NCI-H82 treated with DMSO at 0.1 percent for 48 hours (cell line): ENCODE data around the gene RNLS.
A peak's percentile ranks its signal among the peaks of the same experiment; 100 is the strongest.

Source experiments
- DNase-seq: peaks from one replicate; lab custom pipeline; 2025; ENCODE audit not compliant: unreplicated experiment; lab: John Stamatoyannopoulos, UW

The RNLS gene

GRCh38 chr10:88553116-88553752 lies 29.9 kb downstream of the RNLS start:
- DNase-seq: peak; percentile 37

- no peak for DNase-seq
Measured at GRCh38 chr10:88551246-88551645, 31.9 kb downstream of the RNLS start.

- no peak for DNase-seq
Measured at GRCh38 chr10:88546497-88546896, 36.6 kb downstream of the RNLS start.

DNA sequence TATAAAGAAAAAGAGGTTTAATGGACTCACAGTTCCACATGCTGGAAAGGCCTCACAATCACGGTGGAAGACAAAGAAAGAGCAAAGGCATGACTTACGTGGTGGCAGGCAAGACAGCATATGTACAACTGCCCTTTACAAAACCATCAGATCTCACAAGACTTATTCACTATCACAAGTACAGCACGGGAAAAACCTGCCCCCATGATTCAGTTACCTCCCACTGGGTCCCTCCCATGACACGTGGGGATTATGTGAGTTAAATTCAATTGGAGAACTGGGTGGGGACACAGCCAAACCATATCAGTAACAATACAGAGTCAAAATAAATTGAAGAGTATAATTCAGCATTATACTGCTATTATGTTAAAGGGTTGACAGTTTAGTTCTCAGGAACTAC lies 37.8 kb downstream of the RNLS start:
- DNase-seq: no peak

DNA sequence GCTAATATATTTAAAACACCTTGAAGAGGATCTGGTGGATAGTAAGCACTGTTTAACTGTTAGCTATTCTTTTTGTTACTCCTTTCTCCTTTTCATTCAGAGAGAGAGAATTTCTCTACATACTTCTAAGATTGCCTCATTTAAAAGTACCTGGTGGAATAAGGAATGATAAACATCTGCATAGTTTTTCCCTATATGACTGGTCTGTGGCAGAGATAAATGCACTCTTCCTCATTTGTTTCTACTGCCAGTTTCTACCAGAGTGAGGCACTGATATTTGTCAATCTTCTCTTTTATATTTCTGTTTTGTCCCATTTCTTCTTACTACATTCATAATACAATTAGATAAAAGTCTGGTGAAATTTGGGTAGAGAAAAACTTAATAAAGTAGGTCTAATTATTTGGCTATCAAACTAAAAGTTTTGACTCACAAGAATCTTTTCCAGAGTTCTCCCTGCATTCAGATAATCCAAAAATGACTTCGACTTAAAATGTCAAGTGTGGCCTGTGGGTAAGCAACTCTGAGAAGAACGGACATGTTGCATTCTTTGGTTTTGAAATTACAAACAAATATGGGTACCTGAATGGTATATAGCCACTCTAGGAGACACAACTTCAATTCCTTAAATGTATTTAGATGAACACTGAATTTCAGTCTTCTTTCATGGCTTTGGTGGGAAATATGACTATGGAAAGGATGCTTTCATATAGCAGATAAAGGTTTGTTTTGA lies 38.8 kb downstream of the RNLS start:
- DNase-seq: no peak

DNA sequence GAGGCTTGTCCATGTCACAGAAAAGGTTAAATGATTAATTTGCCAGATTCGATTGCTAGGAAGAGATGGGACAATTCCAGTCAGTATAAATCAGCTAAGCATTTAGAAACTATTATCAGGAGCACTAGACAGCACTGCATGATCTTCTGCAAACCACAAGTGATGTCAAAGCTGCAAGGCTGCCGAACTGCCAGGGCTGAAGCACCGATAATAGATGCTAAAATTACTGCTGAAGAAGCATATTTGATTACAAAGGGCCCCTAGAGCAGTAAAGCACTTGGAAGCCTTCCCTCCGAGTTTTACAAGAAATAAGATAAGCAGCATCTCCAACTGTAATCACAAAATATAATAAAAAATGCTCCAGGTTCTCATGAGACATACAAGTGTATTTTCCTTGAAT lies 40.6 kb downstream of the RNLS start:
- DNase-seq: no peak

DNA sequence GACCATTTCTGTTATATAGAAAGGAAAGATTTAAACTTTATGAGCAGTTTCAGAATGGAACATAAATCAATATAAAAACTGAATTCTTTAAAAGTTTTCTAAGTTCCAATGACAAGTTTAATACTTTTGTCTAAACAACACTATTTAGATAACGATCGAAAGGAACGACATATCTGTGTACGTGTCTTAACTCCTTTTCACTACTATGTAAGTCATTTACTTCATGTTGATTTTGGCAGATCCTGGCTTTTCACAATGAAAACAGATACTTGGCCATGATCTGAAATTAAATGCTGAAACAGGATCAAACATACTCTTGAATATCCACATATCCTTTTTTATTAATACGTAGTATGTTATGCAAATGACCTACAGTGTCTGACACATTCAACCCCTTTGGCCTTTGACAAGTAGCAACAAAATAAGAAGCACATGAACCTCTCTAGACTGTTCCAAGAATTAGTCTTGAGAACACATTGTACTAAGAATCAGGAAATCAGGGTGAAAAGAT lies 41.9 kb downstream of the RNLS start:
- DNase-seq: no peak

DNA sequence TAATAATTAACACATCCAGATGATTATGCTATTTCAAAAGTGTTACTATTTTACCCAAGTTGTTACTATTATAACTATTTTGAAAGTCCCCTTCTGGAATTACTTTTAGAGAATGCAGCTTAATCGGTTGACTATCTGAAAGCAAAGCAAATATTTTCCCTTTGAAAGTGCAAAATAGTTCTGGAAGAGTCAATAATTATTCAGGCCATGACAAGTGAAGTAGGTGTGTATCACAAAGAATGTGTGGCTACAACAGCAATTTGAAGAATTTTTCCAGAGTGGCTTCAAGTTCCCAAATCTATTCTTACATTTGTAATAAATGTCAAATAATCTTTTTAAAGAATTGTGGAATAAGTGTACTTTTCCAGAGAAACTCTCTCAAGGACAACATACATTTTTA lies 42.8 kb downstream of the RNLS start:
- DNase-seq: no peak

DNA sequence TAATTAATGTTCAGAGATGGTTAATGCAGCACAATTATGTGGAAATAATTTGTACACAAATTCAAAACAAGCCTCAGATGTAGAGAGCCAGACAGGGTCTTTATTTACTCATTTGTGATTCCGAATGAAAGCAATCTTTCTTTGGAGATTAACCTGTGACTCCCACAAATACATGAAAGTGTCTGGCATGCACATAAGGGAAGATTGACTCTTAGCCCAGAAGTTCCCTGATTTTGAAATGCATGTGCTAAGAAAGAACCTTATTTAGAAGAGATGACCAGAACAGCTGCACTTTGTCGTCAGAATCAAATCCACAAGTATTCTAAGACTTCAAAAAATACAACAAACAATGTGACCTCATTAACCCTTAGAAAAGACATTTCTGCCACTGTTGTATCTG lies 45.1 kb downstream of the RNLS start:
- no peak for DNase-seq

DNA sequence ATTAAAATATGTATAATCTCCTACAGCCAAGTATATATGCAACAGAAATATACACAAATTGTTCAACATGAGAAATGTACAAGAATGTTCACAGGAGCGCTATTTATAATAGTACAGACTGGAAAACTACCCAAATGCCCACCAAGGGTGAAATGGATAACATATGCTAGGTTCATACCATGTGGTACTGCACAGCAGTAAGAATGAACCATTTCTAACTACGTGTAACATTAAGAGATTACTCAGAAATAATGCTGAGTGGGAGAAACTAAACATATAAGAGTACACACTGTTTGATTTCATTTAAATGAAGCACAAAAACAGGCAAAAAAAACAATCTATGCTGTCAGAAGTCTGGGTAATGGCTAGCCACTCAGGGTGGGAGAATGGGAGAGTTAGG lies 45.8 kb downstream of the RNLS start:
- no peak for DNase-seq

GRCh38 chr10:88536437-88536836 lies 46.7 kb downstream of the RNLS start:
- no peak for DNase-seq

DNA sequence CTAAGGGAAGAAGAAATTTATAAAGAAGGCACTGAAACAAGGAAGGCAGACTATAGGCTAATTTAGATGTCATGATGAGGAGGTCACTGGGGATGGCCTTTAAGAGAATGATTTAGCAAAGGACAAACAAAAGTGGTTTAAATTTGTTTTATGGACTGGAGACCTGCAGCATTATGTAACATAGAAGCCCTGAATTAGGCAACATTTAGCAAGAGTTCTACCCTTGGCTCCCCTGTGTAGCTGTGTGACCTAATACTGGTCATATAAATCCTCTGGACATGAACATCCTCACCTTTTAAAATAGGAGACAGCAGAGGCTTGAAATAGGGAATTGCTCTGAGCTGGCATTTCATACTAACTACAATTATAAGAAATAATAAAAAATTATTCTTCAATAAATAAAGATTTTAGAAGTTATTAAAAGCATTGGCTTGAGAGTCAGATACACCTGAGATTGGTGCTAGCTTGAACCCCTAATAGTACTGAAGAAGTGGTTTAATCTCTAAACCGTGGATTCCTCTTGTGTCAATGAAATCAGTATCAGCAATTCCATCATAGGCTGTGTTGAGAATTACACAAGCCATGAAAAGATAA lies 48.9 kb downstream of the RNLS start:
- DNase-seq: no peak

DNA sequence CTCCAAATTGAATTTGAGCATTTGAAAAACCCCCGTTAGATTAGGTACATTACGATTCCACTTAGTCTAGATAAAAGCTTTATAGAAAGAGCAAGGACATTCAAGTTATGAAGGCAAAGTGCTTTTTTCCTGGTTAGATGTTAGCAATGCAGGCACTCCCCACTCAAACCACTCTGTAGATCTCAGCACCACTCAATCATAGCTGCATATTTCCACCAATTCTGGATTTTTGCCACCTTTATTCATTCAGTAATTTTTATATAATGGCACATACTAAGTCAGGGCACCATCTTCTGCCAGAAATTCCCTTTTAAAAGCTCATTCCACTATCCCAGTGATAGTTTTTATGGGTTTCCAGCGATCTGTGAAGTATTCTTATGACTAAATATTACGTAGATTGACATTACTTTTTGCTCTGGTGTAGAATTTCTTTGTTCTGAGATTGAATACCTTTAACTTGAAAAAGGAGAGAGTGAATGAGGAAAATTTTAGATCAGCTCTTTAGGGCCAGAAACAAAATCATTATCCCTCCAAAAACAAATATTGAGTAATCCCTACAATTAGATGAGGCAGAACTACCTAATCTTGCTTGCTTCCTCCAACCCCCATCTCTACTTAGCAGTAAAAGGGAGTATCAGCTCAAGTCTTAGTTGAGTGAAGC lies 51.6 kb downstream of the RNLS start:
- DNase-seq: peak; percentile 24

GRCh38 chr10:88530629-88531391 lies 52.3 kb downstream of the RNLS start:
- DNase-seq: no peak

- no peak for DNase-seq
Measured at GRCh38 chr10:88530093-88530492, 53.0 kb downstream of the RNLS start.

GRCh38 chr10:88528806-88529570 lies 54.1 kb downstream of the RNLS start:
- no peak for DNase-seq

GRCh38 chr10:88528201-88528600 lies 54.9 kb downstream of the RNLS start:
- no peak for DNase-seq

DNA sequence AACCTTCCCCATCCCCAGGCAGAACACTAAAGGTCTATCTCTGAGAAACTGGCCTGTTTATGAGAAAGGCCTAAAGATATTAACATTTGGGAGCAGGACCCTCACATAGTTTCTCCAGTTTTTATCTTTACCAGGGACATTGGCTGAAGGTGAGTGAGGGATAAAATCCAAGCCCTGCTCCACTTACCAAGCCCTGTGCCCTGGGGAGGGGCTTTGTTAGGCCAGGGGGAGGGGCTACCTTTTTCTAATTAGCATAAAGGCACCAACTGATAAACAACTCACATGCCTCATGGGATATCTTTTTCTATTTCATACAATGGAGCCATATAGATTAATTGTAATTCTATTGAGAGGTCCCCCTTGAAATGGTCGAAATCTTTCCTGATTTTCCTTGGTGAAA lies 55.9 kb downstream of the RNLS start:
- no peak for DNase-seq

DNA sequence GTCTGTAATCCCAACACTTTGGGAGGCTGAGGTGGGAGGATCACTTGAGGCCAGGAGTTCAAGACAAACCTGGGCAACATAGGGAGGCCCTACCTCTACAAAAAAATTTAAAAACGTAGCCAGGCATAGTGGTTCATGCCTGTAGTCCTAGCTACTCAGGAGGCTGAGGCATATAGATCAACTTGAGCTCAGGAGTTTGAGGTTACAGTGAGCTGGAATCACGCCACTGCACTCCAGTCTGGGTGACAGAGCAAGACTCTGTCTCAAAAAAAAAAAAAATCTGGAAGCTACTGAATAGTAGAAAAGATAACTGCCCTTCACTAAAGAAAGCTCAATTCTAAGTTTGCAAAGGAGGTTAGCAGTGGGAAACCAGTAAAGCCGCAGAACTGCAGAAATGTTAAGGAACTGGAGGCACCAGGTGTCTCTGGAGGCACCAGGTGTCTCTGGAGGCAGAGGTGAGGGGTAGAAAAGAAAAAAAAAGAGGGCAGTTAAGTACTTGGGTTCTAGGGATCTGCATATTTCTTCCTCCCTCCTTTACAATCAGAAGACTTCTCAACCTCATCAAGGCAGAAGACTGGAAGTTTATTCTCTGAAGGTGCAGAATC lies 56.5 kb downstream of the RNLS start:
- DNase-seq: no peak
